Measurements from ENCODE around the gene CAV2. TPM values are rescaled to one million over a fixed set of nuclear protein-coding genes. Genes with fewer than 3 reads are reported as not detected.
A peak's percentile ranks its signal among the peaks of the same experiment; 100 is the strongest.

The CAV2 gene
- 265 and 286 TPM in 2 replicates for total RNA-seq (2021)
- percentile 99 among the genes with signal in this experiment for Bru-seq, nascent RNA
- BruChase-seq, experiment 1, labeled RNA remaining after a 2-hour chase: percentile 99 among the genes with signal in this experiment
- BruChase-seq, experiment 2, labeled RNA remaining after a 6-hour chase: percentile 100 among the genes with signal in this experiment
- long read RNA-seq, transcript CAV2-201 (3 exons, 3,301 nt): major isoform, 663 of 777 reads
- long read RNA-seq, transcript CAV2-203 (2 exons, 1,179 nt): minor isoform, 12 of 777 reads
- long read RNA-seq, transcript CAV2-202 (2 exons, 776 nt): minor isoform, 8 of 777 reads
- long read RNA-seq, transcript CAV2-214 (2 exons, 787 nt): minor isoform, 14 of 777 reads
- long read RNA-seq, partial matches to known transcripts: 5 of 777 reads
- long read RNA-seq, other reads (novel, unspliced or antisense): 75 of 777 reads

- intact Hi-C loops (cut with micrococcal nuclease; ENCODE audit: unreplicated experiment): loop anchor here (2.0 kb wide), 3 partner anchors 27 to 241 kb away; no protein-coding TSS in a partner anchor
- Histone ChIP-seq H3K4me1 (ENCODE audit: insufficient read depth, low read length, poor library complexity, severe bottlenecking) (peaks cover 26% of the 10 kb centered on the region), H3K4me3 (ENCODE audit: low read depth, low read length, poor library complexity, severe bottlenecking) (peak within 1 kb of the TSS; percentile 65), H3K27me3 (replicated peaks; ENCODE audit: insufficient read depth, low read depth, low read length, poor library complexity) (no peaks in the 10 kb centered on the region), H3K36me3 (ENCODE audit: insufficient read depth, low read length, poor library complexity, severe bottlenecking) (peaks cover 41% of the 10 kb centered on the region), H3K27ac (ENCODE audit: low read depth, low read length, poor library complexity, severe bottlenecking) (peak within 1 kb of the TSS; percentile 98), H3K9me3 (ENCODE audit: low read depth, low read length, poor library complexity, severe bottlenecking) (peaks cover 5% of the 10 kb centered on the region)
- POLR2A ChIA-PET (ENCODE audit: low non-redundant PET): interaction anchor here (0.5 to 1.0 kb wide), 5 partner anchors 8 to 267 kb away, joined by 3 to 6 read pairs (median 3); no protein-coding TSS in a partner anchor
- CTCF ChIA-PET: no interaction called here
- TF ChIP-seq EZH2 (IDR thresholded peaks at IDR 0.05; ENCODE audit: borderline replicate concordance, low read depth, low read length, poor library complexity, severe bottlenecking) (no peak), CTCF (conservative IDR thresholded peaks at IDR 0.05; ENCODE audit: low read depth, low read length) (no peak)
- DNase-seq (ENCODE audit: low spot score): peak; percentile 93
- no TSS peak for BruUV-seq (replicated peaks)
Observed at GRCh38 chr7:116499168-116500077, at the start of gene CAV2. TSS of gene CAV2 (plus strand) at chr7:116499738. CDS start at chr7:116499782, 44 bp downstream.

GRCh38 chr7:116449950-116450349 lies 49.6 kb upstream of the CAV2 start:
- peak overlapping the region; percentile 61 for H3K27ac ChIP-seq (ENCODE audit: low read depth, low read length, poor library complexity, severe bottlenecking)
- intact Hi-C loops (cut with micrococcal nuclease; ENCODE audit: unreplicated experiment): loop anchor here (10.0 kb wide), 1 partner anchor 135 kb away; no protein-coding TSS in a partner anchor
- DNase-seq (ENCODE audit: low spot score): no peak
- peaks cover 49% of the 10 kb centered on the region for H3K4me1 ChIP-seq (ENCODE audit: insufficient read depth, low read length, poor library complexity, severe bottlenecking)
- H3K27me3 ChIP-seq (replicated peaks; ENCODE audit: insufficient read depth, low read depth, low read length, poor library complexity): no peaks in the 10 kb centered on the region
- no peaks in the 10 kb centered on the region for H3K36me3 ChIP-seq (ENCODE audit: insufficient read depth, low read length, poor library complexity, severe bottlenecking)
- TF ChIP-seq CTCF (conservative IDR thresholded peaks at IDR 0.05; ENCODE audit: low read depth, low read length): no peak
- TF ChIP-seq EZH2 (IDR thresholded peaks at IDR 0.05; ENCODE audit: borderline replicate concordance, low read depth, low read length, poor library complexity, severe bottlenecking): no peak
- CTCF ChIA-PET: no interaction called here
- H3K9me3 ChIP-seq (ENCODE audit: low read depth, low read length, poor library complexity, severe bottlenecking): no peaks in the 10 kb centered on the region
- no TSS peak for BruUV-seq (replicated peaks)
- POLR2A ChIA-PET (ENCODE audit: low non-redundant PET): no interaction called here
- H3K4me3 ChIP-seq (ENCODE audit: low read depth, low read length, poor library complexity, severe bottlenecking): no peak overlapping the region

- TF ChIP-seq CTCF (conservative IDR thresholded peaks at IDR 0.05; ENCODE audit: low read depth, low read length) (peak; percentile 22; the same call in 1 of the 2 replicates), EZH2 (IDR thresholded peaks at IDR 0.05; ENCODE audit: borderline replicate concordance, low read depth, low read length, poor library complexity, severe bottlenecking) (no peak)
- ChIA-PET CTCF (no interaction called here), POLR2A (ENCODE audit: low non-redundant PET) (interaction anchor here (0.7 kb wide), 1 partner anchor 43 kb away, joined by 5 read pairs; no protein-coding TSS in a partner anchor)
- no TSS peak for BruUV-seq (replicated peaks)
- intact Hi-C loops (cut with micrococcal nuclease; ENCODE audit: unreplicated experiment): no loop called here
- Histone ChIP-seq H3K27ac (ENCODE audit: low read depth, low read length, poor library complexity, severe bottlenecking) (peak overlapping the region; percentile 21), H3K4me1 (ENCODE audit: insufficient read depth, low read length, poor library complexity, severe bottlenecking) (peaks cover 36% of the 10 kb centered on the region), H3K36me3 (ENCODE audit: insufficient read depth, low read length, poor library complexity, severe bottlenecking) (no peaks in the 10 kb centered on the region), H3K9me3 (ENCODE audit: low read depth, low read length, poor library complexity, severe bottlenecking) (no peaks in the 10 kb centered on the region), H3K27me3 (replicated peaks; ENCODE audit: insufficient read depth, low read depth, low read length, poor library complexity) (no peaks in the 10 kb centered on the region), H3K4me3 (ENCODE audit: low read depth, low read length, poor library complexity, severe bottlenecking) (no peak overlapping the region)
- DNase-seq (ENCODE audit: low spot score): no peak
Observed at GRCh38 chr7:116451957-116452729, 47.4 kb upstream of the CAV2 start.
